Hepatocyte (in vitro differentiated cells): Measurements from ENCODE around the gene SLC38A7.

Source experiments
- EZH2 ChIP-seq: fragments of 200-600 bp; sonication (generic); IDR thresholded peaks from 2 replicates; pipeline ENCODE4 v1.6.1; 2016; ENCODE audit warnings: antibody characterized with exemption, mild to moderate bottlenecking, borderline replicate concordance
- EZH2phosphoT487 ChIP-seq: fragments of 200-600 bp; sonication (generic); IDR thresholded peaks from one replicate; pipeline ENCODE4 v1.6.1; 2018; ENCODE audit warnings: antibody characterized with exemption, mild to moderate bottlenecking, low read depth, moderate library complexity; ENCODE audit not compliant: unreplicated experiment, severe bottlenecking
- TF ChIP-seq, protein P1 (sequence below): fragments of 200-600 bp; sonication (generic); IDR thresholded peaks from 2 replicates; pipeline ENCODE4 v1.5.1; 2016; ENCODE audit warnings: antibody characterized with exemption, mild to moderate bottlenecking; ENCODE audit not compliant: poor library complexity

DNA sequence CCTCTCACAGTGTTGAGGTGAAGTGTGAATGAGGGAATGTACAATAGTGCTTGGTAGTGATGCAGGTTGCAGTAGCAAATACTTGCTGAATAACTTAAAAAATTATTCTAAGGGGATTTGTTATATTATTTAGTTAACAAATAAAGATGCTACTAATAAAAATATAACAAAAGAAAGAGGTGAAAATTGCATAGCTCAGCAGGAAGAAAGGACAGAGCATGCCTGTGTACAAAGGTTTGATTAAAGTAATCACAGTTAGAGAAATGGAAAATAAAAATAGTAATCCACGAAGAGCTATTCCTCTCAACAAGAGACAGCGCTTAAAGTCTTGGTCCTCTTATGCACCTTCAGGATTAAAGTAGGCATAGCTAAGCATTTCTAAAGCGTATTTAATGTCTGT, 38.5 kb upstream of the SLC38A7 start:
- TF ChIP-seq, protein P1, sequence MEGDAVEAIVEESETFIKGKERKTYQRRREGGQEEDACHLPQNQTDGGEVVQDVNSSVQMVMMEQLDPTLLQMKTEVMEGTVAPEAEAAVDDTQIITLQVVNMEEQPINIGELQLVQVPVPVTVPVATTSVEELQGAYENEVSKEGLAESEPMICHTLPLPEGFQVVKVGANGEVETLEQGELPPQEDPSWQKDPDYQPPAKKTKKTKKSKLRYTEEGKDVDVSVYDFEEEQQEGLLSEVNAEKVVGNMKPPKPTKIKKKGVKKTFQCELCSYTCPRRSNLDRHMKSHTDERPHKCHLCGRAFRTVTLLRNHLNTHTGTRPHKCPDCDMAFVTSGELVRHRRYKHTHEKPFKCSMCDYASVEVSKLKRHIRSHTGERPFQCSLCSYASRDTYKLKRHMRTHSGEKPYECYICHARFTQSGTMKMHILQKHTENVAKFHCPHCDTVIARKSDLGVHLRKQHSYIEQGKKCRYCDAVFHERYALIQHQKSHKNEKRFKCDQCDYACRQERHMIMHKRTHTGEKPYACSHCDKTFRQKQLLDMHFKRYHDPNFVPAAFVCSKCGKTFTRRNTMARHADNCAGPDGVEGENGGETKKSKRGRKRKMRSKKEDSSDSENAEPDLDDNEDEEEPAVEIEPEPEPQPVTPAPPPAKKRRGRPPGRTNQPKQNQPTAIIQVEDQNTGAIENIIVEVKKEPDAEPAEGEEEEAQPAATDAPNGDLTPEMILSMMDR, result no peak
- TF ChIP-seq EZH2 (no peak), EZH2phosphoT487 (no peak)
